Glomerular visceral epithelial cell (primary cell): Measurements from ENCODE around the gene MPHOSPH10.
"Not testable (repeated sequence)": the region's sequence is repeated elsewhere in the genome, so short reads cannot be mapped to it uniquely, and the experiment has no call there.

Source experiments
- DNase-seq: peaks from one replicate; pipeline ENCODE4 v3.0.0-alpha.2; 2016; ENCODE audit errors: extremely low spot score

The MPHOSPH10 gene

GRCh38 chr2:71130152-71130904 lies at the start of gene MPHOSPH10, which contains the start of gene MCEE:
TSS of gene MPHOSPH10 (plus strand) at chr2:71130634. CDS start at chr2:71130666, 32 bp downstream.
TSS of gene MCEE (minus strand) at chr2:71130229. CDS start at chr2:71130219, 10 bp downstream.
- DNase-seq, result peak; percentile 83

- no peak for DNase-seq
These were observed 47.8 kb upstream of the MPHOSPH10 start for GRCh38 chr2:71082402-71083252.

GRCh38 chr2:71083297-71083696 lies 47.1 kb upstream of the MPHOSPH10 start:
- DNase-seq, result not testable (repeated sequence)

GRCh38 chr2:71083752-71084312 lies 46.6 kb upstream of the MPHOSPH10 start:
- DNase-seq, result not testable (repeated sequence)

GRCh38 chr2:71085325-71086003 lies 45.0 kb upstream of the MPHOSPH10 start:
- not testable (repeated sequence) for DNase-seq

GRCh38 chr2:71089475-71089874 lies 41.0 kb upstream of the MPHOSPH10 start:
- DNase-seq, result not testable (repeated sequence)

GRCh38 chr2:71091808-71092207 lies 38.6 kb upstream of the MPHOSPH10 start:
- DNase-seq, result not testable (repeated sequence)

GRCh38 chr2:71092491-71093260 lies 37.8 kb upstream of the MPHOSPH10 start:
- DNase-seq, result not testable (repeated sequence)

- DNase-seq, result peak; percentile 51
These were observed 30.1 kb upstream of the MPHOSPH10 start for GRCh38 chr2:71100195-71100964.

- peak; percentile 34 for DNase-seq
These were observed 28.8 kb upstream of the MPHOSPH10 start for GRCh38 chr2:71101656-71102055.

GRCh38 chr2:71102981-71103681 lies 27.3 kb upstream of the MPHOSPH10 start:
- DNase-seq, result no peak

GRCh38 chr2:71103809-71104208 lies 26.6 kb upstream of the MPHOSPH10 start:
- no peak for DNase-seq

- DNase-seq, result not testable (repeated sequence)
These were observed 24.0 kb upstream of the MPHOSPH10 start for GRCh38 chr2:71106463-71106862.

- DNase-seq, result no peak
These were observed 22.3 kb upstream of the MPHOSPH10 start for GRCh38 chr2:71108091-71108490.

- no peak for DNase-seq
These were observed 16.6 kb upstream of the MPHOSPH10 start for GRCh38 chr2:71113843-71114242.

- DNase-seq, result no peak
These were observed 13.4 kb upstream of the MPHOSPH10 start for GRCh38 chr2:71117063-71117462.

- no peak for DNase-seq
These were observed 10.2 kb upstream of the MPHOSPH10 start for GRCh38 chr2:71120195-71120594.

GRCh38 chr2:71121479-71121878 lies 9.0 kb upstream of the MPHOSPH10 start:
- DNase-seq, result no peak
